ENCODE results near the gene HSPA12A.

Gene HSPA12A

DNA sequence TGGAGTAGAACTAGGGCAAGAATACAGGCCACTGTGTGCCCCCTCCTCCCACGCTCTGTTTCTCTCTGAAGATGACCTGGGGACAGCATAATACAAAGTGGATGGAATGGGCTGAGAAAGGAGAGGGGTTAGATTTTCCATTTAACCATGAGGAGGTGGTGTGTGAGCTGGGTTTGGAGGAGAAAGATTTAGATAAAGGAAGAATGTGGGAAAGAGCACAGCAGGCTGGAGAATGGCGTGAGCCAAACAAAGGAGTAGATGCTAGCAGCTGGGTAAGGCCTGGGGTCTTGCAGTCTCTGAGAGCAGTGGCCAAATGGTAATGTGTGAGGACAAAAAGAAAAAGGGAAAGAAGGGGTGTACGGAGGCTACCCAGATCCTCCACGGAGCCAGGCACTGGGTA is 113.0 kb downstream of the HSPA12A start:
- DNase-seq (ENCODE audit: low spot score): no peak

DNA sequence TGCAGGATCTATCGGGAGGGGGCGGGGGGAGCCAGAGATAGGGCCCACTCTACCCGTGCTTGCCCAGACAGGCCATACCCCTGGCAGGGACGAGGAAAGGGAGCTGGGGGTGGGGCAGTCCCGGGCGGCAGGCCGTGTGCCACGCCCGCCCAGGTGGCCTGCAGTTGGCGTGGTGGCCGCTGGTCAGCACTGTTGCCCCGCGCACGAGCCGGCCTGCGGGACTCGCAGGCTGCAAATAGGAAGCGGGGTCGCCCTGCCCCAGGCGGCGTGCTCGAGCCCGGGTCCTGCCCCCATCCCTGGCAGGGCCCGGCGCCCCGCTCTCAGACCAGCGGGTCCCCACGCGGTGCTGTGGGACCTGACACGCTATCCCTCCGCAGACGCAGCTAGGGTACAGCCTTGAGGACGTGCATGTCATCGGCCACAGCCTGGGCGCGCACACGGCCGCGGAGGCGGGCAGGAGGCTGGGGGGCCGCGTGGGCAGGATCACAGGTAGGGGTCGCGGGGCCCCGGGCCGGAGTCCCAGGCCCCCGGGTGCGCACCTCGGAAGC is 114.9 kb downstream of the HSPA12A start:
- no peak for DNase-seq (ENCODE audit: low spot score)

DNA sequence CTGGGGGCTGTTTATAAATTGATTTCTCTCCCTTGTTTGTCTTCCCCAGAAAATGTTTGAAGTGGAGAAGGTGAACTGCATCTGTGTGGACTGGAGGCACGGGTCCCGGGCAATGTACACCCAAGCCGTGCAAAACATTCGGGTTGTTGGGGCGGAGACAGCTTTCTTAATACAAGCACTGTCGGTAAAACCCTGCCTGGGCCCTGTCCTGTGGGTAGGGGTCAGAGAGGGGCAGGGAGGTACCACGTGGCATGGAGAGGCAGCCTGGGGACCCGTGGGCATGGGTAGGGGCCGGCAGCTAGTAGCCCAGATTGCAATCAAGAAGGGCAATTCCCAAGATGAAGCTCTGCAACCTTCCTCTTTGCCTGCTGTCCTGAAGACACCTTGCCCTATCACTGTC is 115.6 kb downstream of the HSPA12A start:
- no peak for DNase-seq (ENCODE audit: low spot score)

DNA sequence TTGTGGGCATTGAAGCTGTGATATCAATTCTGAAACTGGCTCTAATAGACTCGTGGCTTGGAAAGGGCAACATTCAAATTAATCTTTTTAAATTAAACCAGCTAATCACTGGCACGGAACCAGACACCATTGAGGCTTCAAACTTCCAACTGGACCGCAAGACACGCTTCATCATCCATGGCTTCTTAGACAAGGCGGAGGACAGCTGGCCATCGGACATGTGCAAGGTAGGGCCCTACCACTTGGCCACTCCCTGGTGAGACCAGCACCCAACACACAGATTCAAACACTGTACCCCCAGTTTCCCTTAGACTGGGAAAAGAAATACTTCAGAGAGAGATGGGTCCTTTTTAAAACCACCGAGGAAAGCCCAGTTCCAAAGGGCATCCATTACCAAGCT is 116.5 kb downstream of the HSPA12A start:
- DNase-seq (ENCODE audit: low spot score): no peak

DNA sequence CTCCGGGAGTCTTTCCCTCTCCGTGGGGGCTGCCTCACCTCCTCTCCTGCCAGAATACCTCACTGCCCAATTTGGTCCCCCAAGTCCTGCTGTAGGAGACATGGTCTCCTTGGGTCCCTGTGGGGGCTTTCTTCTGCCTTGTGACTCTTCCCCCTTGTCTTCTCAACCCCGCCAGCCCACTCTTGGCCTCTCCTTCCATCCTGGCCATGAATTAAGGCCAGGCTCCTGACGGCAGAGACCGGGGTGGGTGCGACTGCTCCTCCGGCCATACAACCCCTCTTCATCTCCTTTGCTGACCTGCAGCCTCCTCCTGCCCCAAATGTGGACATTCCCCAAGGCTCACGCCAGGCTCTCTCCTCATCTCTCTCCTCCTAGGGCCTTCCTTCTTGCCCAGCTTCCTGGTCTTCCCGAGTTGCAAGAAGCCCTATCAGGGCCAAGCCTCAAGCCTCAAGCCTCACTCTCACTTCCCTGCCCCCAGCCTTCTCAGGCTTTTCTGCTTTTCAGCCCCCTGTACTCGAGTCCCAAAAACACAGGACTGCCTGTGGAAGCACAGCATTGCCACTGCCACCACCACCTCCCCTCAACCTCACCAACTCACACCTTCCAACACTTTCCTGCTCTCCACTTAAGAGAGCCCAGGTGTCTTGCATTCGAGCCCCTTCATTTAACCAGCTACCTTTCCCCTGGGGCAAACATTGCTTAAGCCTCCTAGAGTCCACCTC is 120.3 kb downstream of the HSPA12A start:
- DNase-seq (ENCODE audit: low spot score): no peak

DNA sequence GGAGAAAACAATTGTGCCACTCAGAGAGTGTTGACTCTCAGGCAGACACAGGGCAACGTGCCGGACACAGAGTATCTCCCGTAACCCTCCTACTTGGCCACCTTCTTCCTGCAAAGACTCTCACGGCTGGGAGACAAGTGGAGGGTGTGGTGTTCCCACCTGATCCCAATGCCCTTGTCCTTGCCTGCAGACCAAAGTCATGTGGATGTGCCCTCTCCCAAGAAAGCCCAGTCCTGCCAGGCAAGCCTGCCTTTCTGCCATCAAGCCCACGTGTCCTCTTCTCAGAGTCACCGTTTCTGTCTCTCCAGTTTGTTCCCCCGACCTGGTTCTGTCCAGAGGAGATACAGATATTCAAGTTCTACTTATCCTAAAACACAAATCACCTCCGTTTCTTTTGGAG is 120.9 kb downstream of the HSPA12A start:
- no peak for DNase-seq (ENCODE audit: low spot score)
